Sigmoid colon (tissue), 4 donors: ENCODE measurements around the gene FBXW5.

ENCODE experiments used
- CTCF ChIP-seq, 4 experiments: fragments of 450-650 bp in 3 of 4; fragments of 200-600 bp in 1 of 4; IDR thresholded peaks; one replicate each; pipeline ENCODE4 v1.5.1; 2016 to 2019; ENCODE audit warnings: antibody characterized with exemption in 4 of 4, mild to moderate bottlenecking in 3 of 4, moderate library complexity in 2 of 4
- EP300 ChIP-seq, 4 donors: sonication (generic); formaldehyde crosslinking; IDR thresholded peaks; one replicate each; pipeline ENCODE4 v1.6.1; 2017; ENCODE audit warnings: antibody characterized with exemption in 4 of 4
- POLR2A ChIP-seq, 2 donors: fragments of 450-650 bp; IDR thresholded peaks; one replicate each; pipeline ENCODE4 v1.6.1; 2016; ENCODE audit warnings: antibody characterized with exemption in 2 of 2, mild to moderate bottlenecking in 2 of 2, moderate library complexity in 2 of 2

GRCh38 chr9:136926154-136926704 is 18.3 kb downstream of the FBXW5 start:
- TF ChIP-seq CTCF (IDR thresholded peaks at IDR 0.05) (no peak), POLR2A (IDR thresholded peaks at IDR 0.05) (no peak), EP300 (IDR thresholded peaks at IDR 0.05) (no peak)
